ENCODE measurements around the gene SSX2IP. TPM values are rescaled to one million over a fixed set of nuclear protein-coding genes. Genes with fewer than 3 reads are reported as not detected.

Gene SSX2IP
- total RNA-seq, 2 donors from 2014 or later: 10.7 to 25.2 TPM

DNA sequence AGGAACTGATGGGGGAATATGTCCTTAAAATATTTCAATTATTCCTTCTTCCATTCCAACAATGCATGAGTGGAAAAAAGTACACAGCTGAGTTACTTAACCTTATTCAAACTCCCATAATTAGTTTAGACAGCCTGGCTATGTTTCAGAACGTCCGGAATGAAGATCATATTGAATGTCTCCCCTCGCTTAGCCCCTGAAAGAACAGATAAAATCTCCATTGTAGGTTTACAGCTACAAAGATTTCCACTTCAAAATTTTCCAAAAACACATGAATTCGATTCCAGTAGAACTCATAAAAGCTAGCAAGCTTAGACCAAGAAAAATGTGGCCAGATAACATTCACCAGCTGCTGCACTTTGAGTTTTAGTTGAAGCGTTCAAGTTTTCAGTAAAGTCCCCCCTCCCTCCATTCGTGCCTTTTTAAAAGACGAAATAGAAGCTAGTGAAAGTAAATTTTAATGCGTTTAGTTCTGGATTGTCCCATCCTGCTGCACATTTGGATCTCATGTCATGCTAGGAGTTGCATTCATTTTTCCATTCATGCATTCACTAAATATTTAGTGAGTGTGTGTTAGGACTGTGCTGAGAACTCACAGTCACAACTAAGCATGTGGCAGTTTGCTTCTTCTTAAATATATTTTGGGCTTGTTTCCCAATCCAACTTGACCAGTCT is 29.4 kb upstream of the SSX2IP start:
- intact Hi-C loops (cut with DNase I): no loop called here
- TF ChIP-seq POLR2A (IDR thresholded peaks at IDR 0.05): no peak
- no peak for TF ChIP-seq CTCF (IDR thresholded peaks at IDR 0.05)
- no peak for TF ChIP-seq POLR2AphosphoS5 (IDR thresholded peaks at IDR 0.05)
- Histone ChIP-seq H3K9me3 (no peaks in the 10 kb centered on the region), H3K4me3 (no peak overlapping the region), H3K4me1 (replicated peaks) (no peaks in the 10 kb centered on the region), H3K27ac (peak overlapping the region; percentile 27 to 32), H3K36me3 (no peaks in the 10 kb centered on the region), H3K27me3 (replicated peaks; ENCODE audit: insufficient read depth) (no peaks in the 10 kb centered on the region)
- DNase-seq (ENCODE audit: low spot score): no peak
- WGBS: 13% methylated on average over 8 of the region's 8 CpGs

DNA sequence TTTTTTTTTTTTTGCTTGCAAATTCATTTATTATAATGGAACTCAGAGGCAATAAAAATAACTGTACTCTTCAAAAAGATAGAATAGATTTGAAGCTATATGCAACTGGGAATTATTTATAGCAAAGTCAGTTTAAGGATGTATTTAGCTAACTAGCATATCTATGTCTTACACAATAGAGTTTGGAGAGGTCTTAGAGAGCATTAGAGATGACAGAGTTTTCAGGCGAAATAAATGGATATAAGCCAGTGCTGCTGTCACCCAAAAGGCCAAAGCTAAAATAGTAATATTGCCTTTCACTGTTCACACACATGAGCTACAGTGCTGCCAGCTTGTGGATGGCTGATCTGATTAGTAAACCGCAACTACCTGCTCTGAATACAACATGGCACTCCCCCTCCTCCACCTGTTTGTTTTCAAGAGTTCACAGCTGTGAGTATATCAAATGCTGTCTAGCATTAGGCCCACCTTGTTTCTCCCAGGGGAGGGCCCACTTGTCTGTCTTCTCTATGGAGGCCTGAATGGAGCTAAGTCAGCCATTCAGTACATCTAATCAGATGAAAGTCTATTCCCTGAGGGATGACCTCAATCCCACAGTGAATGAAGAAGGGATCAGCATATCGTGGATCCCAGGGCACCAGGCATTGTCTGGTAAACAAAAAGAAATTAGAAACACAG is 25.2 kb upstream of the SSX2IP start:
- intact Hi-C loops (cut with DNase I): no loop called here
- no peaks in the 10 kb centered on the region for H3K4me1 ChIP-seq (replicated peaks)
- no peak for TF ChIP-seq CTCF (IDR thresholded peaks at IDR 0.05)
- no peak for TF ChIP-seq POLR2AphosphoS5 (IDR thresholded peaks at IDR 0.05)
- TF ChIP-seq POLR2A (IDR thresholded peaks at IDR 0.05): no peak
- no peaks in the 10 kb centered on the region for H3K36me3 ChIP-seq
- H3K4me3 ChIP-seq: no peak overlapping the region
- 79% methylated on average over 3 of the region's 3 CpGs for WGBS
- H3K9me3 ChIP-seq: no peaks in the 10 kb centered on the region
- no peak for DNase-seq (ENCODE audit: low spot score)
- H3K27me3 ChIP-seq (replicated peaks; ENCODE audit: insufficient read depth): no peaks in the 10 kb centered on the region
- H3K27ac ChIP-seq: no peak overlapping the region

DNA sequence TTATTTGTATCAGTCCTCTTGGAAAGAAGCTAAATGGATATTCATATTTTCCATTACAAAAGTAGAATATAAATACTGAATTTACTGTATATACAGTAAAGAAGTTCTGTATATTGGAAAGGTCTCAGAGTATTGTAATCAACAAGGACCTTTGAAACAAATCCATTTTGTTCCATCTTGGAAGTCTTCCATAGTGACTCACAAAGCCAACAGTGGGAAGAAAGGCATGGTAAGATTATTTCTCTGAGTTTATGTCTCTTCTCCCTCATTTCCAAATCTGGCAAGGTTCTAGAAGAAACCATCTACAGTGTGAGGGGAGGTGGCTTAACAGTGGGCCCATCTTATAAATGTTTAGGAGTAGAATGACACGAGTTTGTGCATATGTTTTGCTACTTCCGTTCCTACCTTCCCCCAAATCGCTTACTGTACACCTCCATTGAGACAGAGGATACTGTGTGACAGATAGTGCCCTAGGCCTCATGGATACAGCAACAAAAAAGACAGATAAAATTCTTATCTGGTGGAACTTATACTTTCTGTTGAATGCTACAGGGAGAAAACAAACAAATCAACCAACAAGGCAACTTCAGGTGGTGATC is 22.1 kb upstream of the SSX2IP start:
- Histone ChIP-seq H3K4me3 (no peak overlapping the region), H3K4me1 (replicated peaks) (no peaks in the 10 kb centered on the region), H3K36me3 (no peaks in the 10 kb centered on the region), H3K9me3 (no peaks in the 10 kb centered on the region), H3K27me3 (replicated peaks; ENCODE audit: insufficient read depth) (no peaks in the 10 kb centered on the region), H3K27ac (no peak overlapping the region)
- no peak for DNase-seq (ENCODE audit: low spot score)
- intact Hi-C loops (cut with DNase I): no loop called here
- TF ChIP-seq POLR2AphosphoS5 (IDR thresholded peaks at IDR 0.05): no peak
- no peak for TF ChIP-seq POLR2A (IDR thresholded peaks at IDR 0.05)
- no peak for TF ChIP-seq CTCF (IDR thresholded peaks at IDR 0.05)
- 83% methylated on average over 3 of the region's 3 CpGs for WGBS

GRCh38 chr1:84711869-84712268 is 21.6 kb upstream of the SSX2IP start:
- TF ChIP-seq CTCF (IDR thresholded peaks at IDR 0.05) (no peak), POLR2AphosphoS5 (IDR thresholded peaks at IDR 0.05) (no peak), POLR2A (IDR thresholded peaks at IDR 0.05) (no peak)
- no peaks in the 10 kb centered on the region for H3K27me3 ChIP-seq (replicated peaks; ENCODE audit: insufficient read depth)
- no peak overlapping the region for H3K27ac ChIP-seq
- DNase-seq (ENCODE audit: low spot score): no peak
- H3K4me1 ChIP-seq (replicated peaks): no peaks in the 10 kb centered on the region
- intact Hi-C loops (cut with DNase I): no loop called here
- no peak overlapping the region for H3K4me3 ChIP-seq
- no peaks in the 10 kb centered on the region for H3K36me3 ChIP-seq
- WGBS: 88% methylated on average over 4 of the region's 4 CpGs
- H3K9me3 ChIP-seq: no peaks in the 10 kb centered on the region

Measured in prostate gland (tissue), 2 donors.